Nephron progenitor cell (in vitro differentiated cells): ENCODE data around the gene OAS3.

Source experiments
- DNase-seq: peaks from one replicate; pipeline ENCODE4 v3.0.0; 2021
- H3K27ac Mint-ChIP-seq: 2 replicates; pipeline ENCODE4 v1.8.0; 2021; ENCODE audit warnings: mild to moderate bottlenecking, moderate library complexity, mixed read lengths
- H3K27me3 Mint-ChIP-seq: 2 replicates; pipeline ENCODE4 v1.8.0; 2021; ENCODE audit warnings: mild to moderate bottlenecking, low read depth, mixed read lengths; ENCODE audit not compliant: poor library complexity
- H3K36me3 Mint-ChIP-seq: 2 replicates; pipeline ENCODE4 v1.8.0; 2021; ENCODE audit warnings: low read depth, mixed read lengths
- H3K4me1 Mint-ChIP-seq: 2 replicates; pipeline ENCODE4 v1.8.0; 2021; ENCODE audit warnings: mixed read lengths
- H3K4me3 Mint-ChIP-seq: 2 replicates; pipeline ENCODE4 v1.8.0; 2021; ENCODE audit warnings: mild to moderate bottlenecking, moderate library complexity, mixed read lengths
- H3K9me3 Mint-ChIP-seq: 2 replicates; pipeline ENCODE4 v1.8.0; 2021; ENCODE audit warnings: mild to moderate bottlenecking, moderate library complexity, mixed read lengths
- CTCF ChIP-seq: fragments of 200-600 bp; sonication (generic); IDR thresholded peaks from 2 replicates; pipeline ENCODE4 v1.5.0; 2021; ENCODE audit warnings: antibody characterized with exemption

OAS3 gene

GRCh38 chr12:112963227-112963861 is 25.1 kb downstream of the OAS3 start:
- DNase-seq: no peak
- Mint-ChIP-seq H3K27ac (no peak overlapping the region), H3K36me3 (no peaks in the 10 kb centered on the region), H3K27me3 (peaks cover 38% of the 10 kb centered on the region), H3K9me3 (peaks cover 33% of the 10 kb centered on the region), H3K4me1 (no peaks in the 10 kb centered on the region), H3K4me3 (no peak overlapping the region)
- no peak for TF ChIP-seq CTCF

GRCh38 chr12:112964067-112964670 is 25.9 kb downstream of the OAS3 start:
- Mint-ChIP-seq H3K27ac (no peak overlapping the region), H3K4me3 (no peak overlapping the region), H3K27me3 (peaks cover 38% of the 10 kb centered on the region), H3K36me3 (no peaks in the 10 kb centered on the region), H3K4me1 (no peaks in the 10 kb centered on the region), H3K9me3 (peaks cover 29% of the 10 kb centered on the region)
- DNase-seq: no peak
- no peak for TF ChIP-seq CTCF

- Mint-ChIP-seq H3K4me3 (no peak overlapping the region), H3K4me1 (no peaks in the 10 kb centered on the region), H3K27ac (no peak overlapping the region), H3K9me3 (peaks cover 21% of the 10 kb centered on the region), H3K36me3 (no peaks in the 10 kb centered on the region), H3K27me3 (peaks cover 31% of the 10 kb centered on the region)
- DNase-seq: no peak
- TF ChIP-seq CTCF: no peak
Observed at GRCh38 chr12:112964915-112965314, 26.6 kb downstream of the OAS3 start.

GRCh38 chr12:112965643-112966042 is 27.4 kb downstream of the OAS3 start:
- no peak overlapping the region for H3K4me3 Mint-ChIP-seq
- TF ChIP-seq CTCF: no peak
- no peaks in the 10 kb centered on the region for H3K36me3 Mint-ChIP-seq
- no peaks in the 10 kb centered on the region for H3K4me1 Mint-ChIP-seq
- peaks cover 14% of the 10 kb centered on the region for H3K9me3 Mint-ChIP-seq
- peaks cover 34% of the 10 kb centered on the region for H3K27me3 Mint-ChIP-seq
- no peak for DNase-seq
- no peak overlapping the region for H3K27ac Mint-ChIP-seq

GRCh38 chr12:112967306-112967705 is 29.0 kb downstream of the OAS3 start:
- no peaks in the 10 kb centered on the region for H3K36me3 Mint-ChIP-seq
- peaks cover 34% of the 10 kb centered on the region for H3K27me3 Mint-ChIP-seq
- TF ChIP-seq CTCF: no peak
- H3K4me3 Mint-ChIP-seq: no peak overlapping the region
- no peak overlapping the region for H3K27ac Mint-ChIP-seq
- DNase-seq: no peak
- H3K4me1 Mint-ChIP-seq: no peaks in the 10 kb centered on the region
- no peaks in the 10 kb centered on the region for H3K9me3 Mint-ChIP-seq

- H3K4me3 Mint-ChIP-seq: no peak overlapping the region
- no peaks in the 10 kb centered on the region for H3K4me1 Mint-ChIP-seq
- no peak for TF ChIP-seq CTCF
- H3K9me3 Mint-ChIP-seq: no peaks in the 10 kb centered on the region
- peaks cover 30% of the 10 kb centered on the region for H3K27me3 Mint-ChIP-seq
- DNase-seq: no peak
- H3K27ac Mint-ChIP-seq: no peak overlapping the region
- no peaks in the 10 kb centered on the region for H3K36me3 Mint-ChIP-seq
Observed at GRCh38 chr12:112967858-112968257, 29.6 kb downstream of the OAS3 start.
